Gastrocnemius medialis (tissue), 4 donors: ENCODE results near the gene SV2B.

Source experiments
- POLR2A ChIP-seq, 2 donors: fragments of 450-650 bp; IDR thresholded peaks; one replicate each; pipeline ENCODE4 v1.6.1; 2017; ENCODE audit warnings: antibody characterized with exemption in 2 of 2, mild to moderate bottlenecking in 2 of 2, moderate library complexity in 2 of 2
- TF ChIP-seq, protein P1 (sequence below), 5 experiments: fragments of 450-650 bp in 3 of 5; fragments of 200-600 bp in 2 of 5; sonication (generic) in 2 of 5; IDR thresholded peaks in 4 of 5; conservative IDR thresholded peaks in 1 of 5; 1 replicate in 4 of 5; 2 replicates in 1 of 5; pipeline ENCODE4 v1.5.1; 2016 to 2019; ENCODE audit warnings: antibody characterized with exemption in 5 of 5, mild to moderate bottlenecking in 3 of 5, moderate library complexity in 3 of 5

DNA sequence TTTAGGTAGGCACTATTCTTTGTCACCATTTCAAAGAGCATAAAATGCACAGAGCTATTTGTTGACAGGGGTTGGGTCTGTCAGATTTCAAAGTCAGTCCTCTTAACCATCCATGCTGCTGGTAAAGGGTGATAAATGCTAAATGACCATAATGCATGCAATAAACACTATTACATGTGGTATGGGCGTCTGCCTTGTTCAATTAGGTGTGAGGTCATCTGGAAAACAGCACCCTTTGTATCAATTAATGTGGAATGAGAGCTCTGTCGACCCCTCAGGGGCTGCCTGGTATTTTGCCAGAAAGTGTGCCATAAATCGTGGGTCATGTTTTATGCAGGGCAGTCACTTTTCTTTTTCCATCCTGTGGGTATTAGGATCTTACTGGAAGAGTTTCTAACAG lies 235.6 kb downstream of the SV2B start:
- TF ChIP-seq, protein P1, sequence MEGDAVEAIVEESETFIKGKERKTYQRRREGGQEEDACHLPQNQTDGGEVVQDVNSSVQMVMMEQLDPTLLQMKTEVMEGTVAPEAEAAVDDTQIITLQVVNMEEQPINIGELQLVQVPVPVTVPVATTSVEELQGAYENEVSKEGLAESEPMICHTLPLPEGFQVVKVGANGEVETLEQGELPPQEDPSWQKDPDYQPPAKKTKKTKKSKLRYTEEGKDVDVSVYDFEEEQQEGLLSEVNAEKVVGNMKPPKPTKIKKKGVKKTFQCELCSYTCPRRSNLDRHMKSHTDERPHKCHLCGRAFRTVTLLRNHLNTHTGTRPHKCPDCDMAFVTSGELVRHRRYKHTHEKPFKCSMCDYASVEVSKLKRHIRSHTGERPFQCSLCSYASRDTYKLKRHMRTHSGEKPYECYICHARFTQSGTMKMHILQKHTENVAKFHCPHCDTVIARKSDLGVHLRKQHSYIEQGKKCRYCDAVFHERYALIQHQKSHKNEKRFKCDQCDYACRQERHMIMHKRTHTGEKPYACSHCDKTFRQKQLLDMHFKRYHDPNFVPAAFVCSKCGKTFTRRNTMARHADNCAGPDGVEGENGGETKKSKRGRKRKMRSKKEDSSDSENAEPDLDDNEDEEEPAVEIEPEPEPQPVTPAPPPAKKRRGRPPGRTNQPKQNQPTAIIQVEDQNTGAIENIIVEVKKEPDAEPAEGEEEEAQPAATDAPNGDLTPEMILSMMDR (IDR thresholded peaks at IDR 0.05 in 4 of 5, conservative IDR thresholded peaks at IDR 0.05 in 1 of 5), result no peak
- TF ChIP-seq POLR2A (IDR thresholded peaks at IDR 0.05), result no peak
